ENCODE data around the gene METTL22.

The METTL22 gene

DNA sequence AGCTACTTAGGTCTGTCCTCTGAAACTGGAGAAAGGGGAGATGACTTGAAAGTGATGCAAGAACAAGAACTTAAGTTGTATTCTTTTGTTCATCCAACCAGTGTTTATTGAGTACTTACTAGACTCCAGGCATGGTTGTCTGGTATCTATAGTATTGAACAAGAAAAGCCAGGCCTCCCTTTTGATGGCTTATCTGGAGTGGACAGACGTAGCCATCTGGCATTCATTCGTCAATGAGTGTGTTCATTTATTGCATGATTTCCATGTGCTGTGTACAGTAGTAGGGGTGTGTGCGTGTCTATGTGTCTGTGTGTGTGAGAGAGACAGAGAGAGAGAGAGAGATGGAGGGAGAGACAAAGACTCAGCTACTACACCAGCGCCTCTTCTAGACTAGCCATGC lies 62.1 kb downstream of the METTL22 start:
- DNase-seq (ENCODE audit: low read depth, low spot score), result no peak
- no peak overlapping the region for H3K27ac ChIP-seq

- no peak for DNase-seq (ENCODE audit: low read depth, low spot score)
- H3K27ac ChIP-seq, result no peak overlapping the region
These were observed 64.1 kb downstream of the METTL22 start for GRCh38 chr16:8685617-8686016.

GRCh38 chr16:8686031-8686621 lies 64.6 kb downstream of the METTL22 start:
- H3K27ac ChIP-seq, result no peak overlapping the region
- no peak for DNase-seq (ENCODE audit: low read depth, low spot score)

DNA sequence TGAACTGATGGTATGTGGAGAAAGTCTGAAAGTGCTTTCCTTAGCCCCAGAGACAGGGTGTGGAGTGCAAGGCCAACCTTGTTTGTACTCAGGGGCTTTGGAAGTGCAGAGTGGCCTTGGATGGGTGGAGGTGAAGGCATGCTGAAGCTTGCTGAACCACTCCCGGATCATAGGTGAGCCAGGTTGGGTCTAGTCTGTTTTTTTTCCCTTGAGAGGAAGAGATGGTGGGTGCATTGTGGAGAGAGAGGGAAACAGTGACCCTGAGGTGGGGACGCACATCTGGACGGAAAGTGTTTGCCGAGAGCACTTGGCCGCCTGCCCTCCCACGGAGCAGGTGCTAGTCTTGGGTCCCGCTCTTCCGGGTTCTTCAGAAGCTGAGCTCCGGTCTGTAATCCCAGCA lies 65.4 kb downstream of the METTL22 start:
- H3K27ac ChIP-seq, result no peak overlapping the region
- no peak for DNase-seq (ENCODE audit: low read depth, low spot score)

- H3K27ac ChIP-seq, result no peak overlapping the region
- no peak for DNase-seq (ENCODE audit: low read depth, low spot score)
These were observed 68.2 kb downstream of the METTL22 start for GRCh38 chr16:8689686-8690085.

- H3K27ac ChIP-seq, result no peak overlapping the region
- no peak for DNase-seq (ENCODE audit: low read depth, low spot score)
These were observed 70.2 kb downstream of the METTL22 start for GRCh38 chr16:8691728-8692127.

DNA sequence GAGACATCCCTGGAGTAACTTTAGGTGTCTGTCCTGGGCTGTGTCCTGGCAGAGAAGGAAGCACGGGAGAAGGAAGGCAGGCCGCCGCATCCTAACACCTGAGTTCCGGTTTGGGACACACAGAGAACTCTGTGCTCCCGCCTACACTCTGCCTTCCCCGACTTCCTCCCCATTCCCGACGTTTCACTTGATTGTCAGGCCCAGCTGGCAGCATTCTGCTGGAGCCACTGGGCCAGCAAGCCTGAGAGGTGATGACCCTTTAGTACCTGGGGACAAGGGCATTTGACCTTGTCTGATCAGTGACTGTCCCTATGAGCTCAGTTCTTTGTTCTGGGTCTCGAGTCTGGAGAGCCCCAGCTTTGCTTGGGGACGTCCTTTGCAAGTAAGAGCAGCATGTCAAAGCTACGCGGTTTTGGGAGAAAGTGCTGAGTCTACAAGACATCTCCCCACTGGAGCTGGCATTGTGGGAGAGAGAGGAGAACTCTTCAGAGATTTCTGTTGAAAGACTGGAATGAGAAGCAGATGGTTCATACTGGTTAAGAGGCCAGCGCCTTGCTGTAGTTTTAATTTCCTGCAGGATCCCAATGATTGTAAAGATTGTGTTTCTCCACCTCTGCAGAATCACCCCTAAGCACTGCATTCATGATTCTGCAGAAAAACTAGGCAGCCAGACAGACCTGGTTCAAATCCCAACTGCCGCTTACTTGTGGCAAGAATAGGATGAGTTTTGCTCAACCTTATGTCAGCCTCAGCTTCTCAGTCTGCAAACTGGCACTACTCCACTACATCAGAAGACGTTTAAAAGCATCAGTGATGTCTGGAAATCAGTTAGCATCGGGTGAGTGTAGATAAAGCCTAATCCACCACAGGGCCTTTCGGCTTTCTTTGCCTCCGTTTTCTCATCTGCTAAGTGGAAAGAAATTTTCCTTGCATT lies 73.6 kb downstream of the METTL22 start:
- no peak for DNase-seq (ENCODE audit: low read depth, low spot score)

GRCh38 chr16:8696880-8697279 lies 75.4 kb downstream of the METTL22 start:
- DNase-seq (ENCODE audit: low read depth, low spot score), result no peak
- no peak overlapping the region for H3K27ac ChIP-seq

More for the DNA sequence above, 73.6 kb downstream of the METTL22 start:
- H3K27ac ChIP-seq, result no peak overlapping the region

DNA sequence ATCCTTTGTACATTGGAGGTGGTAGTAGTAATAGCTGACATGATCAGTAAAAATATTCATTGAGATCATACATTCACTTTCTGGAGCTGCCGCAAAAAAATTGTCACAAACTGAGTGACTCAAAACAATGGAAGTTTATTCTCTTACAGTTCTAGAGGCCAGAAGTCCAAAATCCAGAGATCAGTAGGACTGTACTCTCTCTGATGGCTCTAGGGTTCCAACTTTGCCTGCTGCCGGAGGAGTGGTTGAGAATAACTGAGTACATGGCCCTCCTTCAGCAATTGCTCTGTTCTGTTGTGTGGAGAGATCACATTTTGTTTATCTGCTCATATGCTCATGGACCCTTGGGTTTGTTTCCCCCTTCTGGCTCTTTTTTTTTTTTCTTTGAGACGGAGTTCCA lies 76.5 kb downstream of the METTL22 start:
- H3K27ac ChIP-seq, result no peak overlapping the region
- no peak for DNase-seq (ENCODE audit: low read depth, low spot score)
